ENCODE data around the gene BCAS3. TPM values are rescaled to one million over a fixed set of nuclear protein-coding genes. Genes with fewer than 3 reads are reported as not detected.

Gene BCAS3
- total RNA-seq, 4 donors from 2014 or later, result 21.7 to 42.2 (median 23.0) TPM

- TF ChIP-seq CTCF (IDR thresholded peaks at IDR 0.05; ENCODE audit: low read depth), result no peak
Observed at GRCh38 chr17:60933739-60934138, 256.1 kb downstream of the BCAS3 start.

- TF ChIP-seq CTCF (IDR thresholded peaks at IDR 0.05; ENCODE audit: low read depth), result no peak
Observed at GRCh38 chr17:60934723-60935122, 257.1 kb downstream of the BCAS3 start.

GRCh38 chr17:60939318-60939717 is 261.7 kb downstream of the BCAS3 start:
- no peak for TF ChIP-seq CTCF (IDR thresholded peaks at IDR 0.05; ENCODE audit: low read depth)

- no peak for TF ChIP-seq CTCF (IDR thresholded peaks at IDR 0.05; ENCODE audit: low read depth)
Observed at GRCh38 chr17:60941028-60941427, 263.4 kb downstream of the BCAS3 start.

GRCh38 chr17:60941571-60941970 is 263.9 kb downstream of the BCAS3 start:
- no peak for TF ChIP-seq CTCF (IDR thresholded peaks at IDR 0.05; ENCODE audit: low read depth)

- no peak for TF ChIP-seq CTCF (IDR thresholded peaks at IDR 0.05; ENCODE audit: low read depth)
Observed at GRCh38 chr17:60944751-60945150, 267.1 kb downstream of the BCAS3 start.

GRCh38 chr17:60947100-60947499 is 269.4 kb downstream of the BCAS3 start:
- no peak for TF ChIP-seq CTCF (IDR thresholded peaks at IDR 0.05; ENCODE audit: low read depth)
